B cell (primary cell): ENCODE results near the gene MAP7D2.

Experiments
- CTCF ChIP-seq: fragments of 200-600 bp; IDR thresholded peaks from one replicate; pipeline ENCODE4 v1.8.0; 2022; ENCODE audit warnings: antibody characterized with exemption, mild to moderate bottlenecking
- EZH2 ChIP-seq: IDR thresholded peaks from 2 replicates; pipeline ENCODE4 v1.6.1; 2012; ENCODE audit warnings: borderline replicate concordance, low read depth, mild to moderate bottlenecking, moderate library complexity, low read length; ENCODE audit not compliant: insufficient read depth, poor library complexity, severe bottlenecking

- TF ChIP-seq CTCF = no peak
- TF ChIP-seq EZH2 = no peak
Measured at GRCh38 chrX:20130357-20130756, 13.7 kb upstream of the MAP7D2 start.
